ENCODE measurements around the gene ARHGAP11A.
A peak's percentile ranks its signal among the peaks of the same experiment; 100 is the strongest.
"Not testable (repeated sequence)": the region's sequence is repeated elsewhere in the genome, so short reads cannot be mapped to it uniquely, and the experiment has no call there.

Gene ARHGAP11A, protein sequence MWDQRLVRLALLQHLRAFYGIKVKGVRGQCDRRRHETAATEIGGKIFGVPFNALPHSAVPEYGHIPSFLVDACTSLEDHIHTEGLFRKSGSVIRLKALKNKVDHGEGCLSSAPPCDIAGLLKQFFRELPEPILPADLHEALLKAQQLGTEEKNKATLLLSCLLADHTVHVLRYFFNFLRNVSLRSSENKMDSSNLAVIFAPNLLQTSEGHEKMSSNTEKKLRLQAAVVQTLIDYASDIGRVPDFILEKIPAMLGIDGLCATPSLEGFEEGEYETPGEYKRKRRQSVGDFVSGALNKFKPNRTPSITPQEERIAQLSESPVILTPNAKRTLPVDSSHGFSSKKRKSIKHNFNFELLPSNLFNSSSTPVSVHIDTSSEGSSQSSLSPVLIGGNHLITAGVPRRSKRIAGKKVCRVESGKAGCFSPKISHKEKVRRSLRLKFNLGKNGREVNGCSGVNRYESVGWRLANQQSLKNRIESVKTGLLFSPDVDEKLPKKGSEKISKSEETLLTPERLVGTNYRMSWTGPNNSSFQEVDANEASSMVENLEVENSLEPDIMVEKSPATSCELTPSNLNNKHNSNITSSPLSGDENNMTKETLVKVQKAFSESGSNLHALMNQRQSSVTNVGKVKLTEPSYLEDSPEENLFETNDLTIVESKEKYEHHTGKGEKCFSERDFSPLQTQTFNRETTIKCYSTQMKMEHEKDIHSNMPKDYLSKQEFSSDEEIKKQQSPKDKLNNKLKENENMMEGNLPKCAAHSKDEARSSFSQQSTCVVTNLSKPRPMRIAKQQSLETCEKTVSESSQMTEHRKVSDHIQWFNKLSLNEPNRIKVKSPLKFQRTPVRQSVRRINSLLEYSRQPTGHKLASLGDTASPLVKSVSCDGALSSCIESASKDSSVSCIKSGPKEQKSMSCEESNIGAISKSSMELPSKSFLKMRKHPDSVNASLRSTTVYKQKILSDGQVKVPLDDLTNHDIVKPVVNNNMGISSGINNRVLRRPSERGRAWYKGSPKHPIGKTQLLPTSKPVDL

DNA sequence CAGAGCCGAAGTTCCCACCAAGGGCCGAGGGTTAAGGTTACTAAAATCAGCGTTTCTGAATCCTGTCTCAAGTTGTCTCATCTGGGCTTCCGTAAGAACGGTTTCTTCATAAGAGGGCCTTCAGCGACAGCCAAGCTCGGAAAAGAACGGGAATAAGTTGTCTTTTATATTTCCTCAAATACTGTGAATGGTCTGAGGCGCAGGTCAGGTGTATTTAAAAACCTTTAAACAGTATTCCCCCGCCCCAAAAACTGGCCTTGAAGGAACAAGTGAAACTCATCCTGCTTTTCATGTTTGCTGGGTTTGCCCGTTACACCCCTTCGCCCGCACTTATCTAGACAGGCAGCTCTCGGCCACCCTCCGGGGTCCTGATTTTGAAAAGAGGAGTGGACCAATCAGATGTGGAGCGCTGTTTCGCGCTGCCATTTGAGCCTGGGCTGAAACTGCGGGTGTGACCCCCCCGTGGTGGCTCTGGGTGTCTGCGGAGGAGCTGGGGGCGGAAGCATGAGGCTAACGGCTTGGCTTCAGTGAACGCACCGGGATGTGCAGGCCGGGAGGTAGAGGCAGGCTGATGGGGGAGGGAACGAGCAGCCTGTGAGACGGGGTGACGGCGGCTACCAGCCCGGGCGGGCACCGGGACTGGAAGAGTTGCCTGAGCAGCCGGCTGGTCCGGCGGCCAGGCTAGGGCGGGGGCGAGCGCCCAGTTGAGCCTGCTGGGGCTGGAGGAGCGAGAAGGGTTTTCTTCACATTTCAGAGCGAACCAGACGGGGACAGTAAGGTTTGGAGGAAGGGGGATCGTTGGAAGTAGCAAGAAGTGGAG, at the start of gene ARHGAP11A:
ARHGAP11A (plus strand) TSS at position 454 of the 820 bp plus-strand sequence. CDS start 708 bp downstream, outside the sequence.
- peak; percentile 64 to 81 for DNase-seq (ENCODE audit: low read depth in 2 of 2)

DNA sequence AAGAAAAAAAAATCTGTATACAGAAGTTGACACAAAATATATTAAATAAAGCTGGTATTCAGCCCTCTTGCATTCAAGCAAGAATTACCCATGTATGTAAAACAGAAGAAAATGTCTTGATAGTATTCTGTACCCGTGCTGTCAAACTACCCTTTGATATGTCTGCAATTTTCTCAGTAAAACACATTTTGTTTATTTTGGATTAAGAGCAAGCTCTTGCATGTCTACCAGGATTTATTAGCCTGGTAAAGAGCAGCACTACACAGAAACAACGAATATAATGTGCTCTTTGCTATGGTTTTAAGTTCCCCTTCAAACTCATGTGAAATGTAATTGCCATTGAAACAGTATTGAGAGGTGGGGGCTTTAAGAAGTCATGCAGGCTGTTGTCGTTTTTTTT, 46.3 kb upstream of the ARHGAP11A start:
- DNase-seq (ENCODE audit: low read depth in 2 of 2) = not testable (repeated sequence)

DNA sequence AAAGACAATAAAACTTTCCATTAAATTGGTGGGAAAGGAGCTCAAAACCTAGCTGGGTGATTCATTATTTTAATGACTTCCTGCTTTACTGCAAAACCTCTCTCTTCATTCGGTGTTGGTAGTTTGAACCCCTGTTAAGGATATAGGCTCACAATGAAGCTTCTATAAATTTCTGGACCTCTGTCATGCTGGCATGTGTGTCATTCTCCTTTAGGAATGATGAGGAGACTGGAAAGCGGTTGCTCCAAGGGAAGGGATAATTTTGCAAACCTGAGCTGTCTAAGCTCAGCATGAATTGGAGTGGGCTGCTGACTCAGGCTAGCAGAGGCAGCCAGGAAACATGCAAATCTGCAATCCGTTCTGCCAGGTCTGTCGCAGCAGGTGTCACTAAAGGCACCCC, 36.8 kb upstream of the ARHGAP11A start:
- not testable (repeated sequence) for DNase-seq (ENCODE audit: low read depth in 2 of 2)

DNA sequence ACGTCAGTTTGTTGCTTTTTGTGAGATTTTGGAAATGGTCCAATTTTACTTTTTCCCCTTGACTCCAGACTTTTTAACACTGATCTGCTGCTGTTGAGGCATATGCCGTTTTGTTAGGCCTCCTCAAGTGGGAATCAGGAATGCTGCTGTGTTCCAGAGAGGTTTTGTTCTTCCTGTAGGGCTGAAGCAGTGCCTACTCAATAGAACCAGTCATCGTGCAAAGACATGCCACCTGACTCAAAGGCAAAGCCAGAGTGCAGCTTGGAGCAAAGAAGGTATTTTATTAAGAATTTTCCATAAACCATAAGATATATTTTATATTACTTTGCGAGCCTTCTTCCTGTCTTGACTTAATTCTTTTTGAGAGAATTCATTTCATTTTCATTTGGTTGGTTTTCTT, 29.5 kb upstream of the ARHGAP11A start:
- DNase-seq (ENCODE audit: low read depth in 2 of 2) = not testable (repeated sequence)

DNA sequence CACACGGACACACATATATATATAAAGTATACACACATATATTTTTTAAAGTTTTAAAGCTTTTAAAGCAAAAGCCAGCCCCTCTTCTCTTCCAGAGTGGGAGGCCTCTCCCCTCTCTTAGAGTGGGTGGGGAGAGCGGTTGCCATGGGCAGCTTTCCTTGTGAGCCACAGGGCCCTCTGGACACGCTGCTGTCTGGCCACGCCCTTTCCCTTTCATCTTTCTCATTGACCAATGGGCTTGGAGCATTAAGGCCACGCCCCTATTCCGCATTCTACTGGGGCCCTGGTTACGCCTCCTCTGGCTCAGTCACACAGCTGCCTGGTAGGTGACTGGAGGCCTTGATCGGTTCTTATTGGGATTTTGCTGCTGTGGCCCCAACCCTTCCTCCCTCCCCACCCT, 22.2 kb upstream of the ARHGAP11A start, which contains the start of gene GOLGA8N:
GOLGA8N (plus strand) TSS at position 306 of the 400 bp plus-strand sequence.
- DNase-seq (ENCODE audit: low read depth in 2 of 2) = not testable (repeated sequence)

DNA sequence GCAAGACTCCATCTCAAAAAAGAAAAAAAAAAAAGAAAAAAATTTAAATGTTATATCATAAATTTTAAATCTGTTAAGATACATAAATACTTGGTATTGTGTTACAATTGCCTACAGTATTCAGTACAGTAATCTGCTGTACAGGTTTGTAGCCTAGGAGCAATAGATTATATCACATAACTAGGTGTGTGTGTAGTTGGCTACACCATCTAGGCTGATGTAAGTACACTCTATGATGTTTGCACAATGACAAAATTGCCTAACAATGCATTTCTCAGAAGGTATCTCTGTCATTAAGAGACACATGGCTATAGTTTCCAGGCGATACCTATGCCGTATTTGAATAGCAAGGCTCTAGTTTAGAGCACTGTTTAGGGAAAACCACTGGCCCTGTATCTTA, 5.8 kb upstream of the ARHGAP11A start:
- not testable (repeated sequence) for DNase-seq (ENCODE audit: low read depth in 2 of 2)

DNA sequence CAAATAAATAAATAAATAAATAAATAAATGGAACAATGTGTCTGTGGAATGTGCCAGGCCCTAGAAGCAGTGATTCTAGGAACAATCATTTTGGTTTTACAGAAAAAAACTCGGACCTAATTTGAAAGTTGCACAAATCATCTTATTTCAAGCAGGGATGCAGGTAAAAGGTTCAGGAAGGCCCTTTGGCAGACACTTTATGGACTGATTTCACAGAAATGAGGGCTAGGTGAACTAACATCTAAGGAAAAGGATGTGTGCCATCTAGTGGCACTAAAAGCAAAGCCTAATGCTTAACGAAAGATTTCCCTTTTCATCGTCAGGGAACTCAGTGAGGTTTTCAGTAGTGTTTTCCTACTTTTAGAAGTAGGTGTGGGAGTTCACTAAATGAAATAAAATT, 4.6 kb upstream of the ARHGAP11A start:
- DNase-seq (ENCODE audit: low read depth in 2 of 2) = not testable (repeated sequence)

DNA sequence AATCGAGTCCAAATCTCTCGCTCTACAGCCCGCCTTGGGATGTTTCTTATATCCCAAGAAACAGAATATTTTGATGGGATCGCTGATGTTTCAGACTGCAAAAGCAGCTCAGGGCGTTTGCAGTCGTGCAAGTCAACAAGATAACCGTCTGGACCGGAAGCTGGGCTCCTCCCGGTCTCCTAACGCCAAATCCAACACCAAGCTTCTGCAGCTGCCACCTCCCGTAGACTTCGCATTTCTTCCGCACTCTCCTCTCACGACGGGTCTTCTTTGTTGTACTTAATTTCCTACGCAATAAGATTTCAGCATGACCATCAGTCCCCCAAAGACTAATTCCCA, 623 bp upstream of the ARHGAP11A start:
- DNase-seq (ENCODE audit: low read depth in 2 of 2) = not testable (repeated sequence)

DNA sequence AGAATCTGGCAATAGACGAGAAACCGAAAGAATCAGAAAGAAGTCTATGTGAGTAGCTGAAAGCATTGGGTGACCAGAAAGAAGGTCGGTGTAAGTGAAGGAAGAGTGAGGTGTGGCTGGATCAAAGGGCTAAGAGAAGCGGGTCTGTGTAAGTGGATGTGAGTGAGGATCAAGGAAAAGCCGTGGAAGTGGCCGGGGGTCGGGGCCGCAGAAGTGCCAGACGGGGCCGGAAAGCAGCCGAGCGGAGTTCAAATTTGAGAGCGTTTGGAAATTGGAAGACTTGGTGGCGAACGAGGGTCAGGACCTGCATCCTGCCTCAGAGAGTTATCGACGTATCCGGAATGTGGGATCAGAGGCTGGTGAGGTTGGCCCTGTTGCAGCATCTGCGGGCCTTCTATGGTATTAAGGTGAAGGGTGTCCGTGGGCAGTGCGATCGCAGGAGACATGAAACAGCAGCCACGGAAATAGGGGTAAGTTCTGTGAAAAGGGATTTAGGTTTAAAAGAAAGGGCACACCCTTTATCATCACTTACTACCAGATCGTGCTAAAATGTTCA, 645 bp downstream of the ARHGAP11A start:
- DNase-seq (ENCODE audit: low read depth in 2 of 2) = not testable (repeated sequence)

DNA sequence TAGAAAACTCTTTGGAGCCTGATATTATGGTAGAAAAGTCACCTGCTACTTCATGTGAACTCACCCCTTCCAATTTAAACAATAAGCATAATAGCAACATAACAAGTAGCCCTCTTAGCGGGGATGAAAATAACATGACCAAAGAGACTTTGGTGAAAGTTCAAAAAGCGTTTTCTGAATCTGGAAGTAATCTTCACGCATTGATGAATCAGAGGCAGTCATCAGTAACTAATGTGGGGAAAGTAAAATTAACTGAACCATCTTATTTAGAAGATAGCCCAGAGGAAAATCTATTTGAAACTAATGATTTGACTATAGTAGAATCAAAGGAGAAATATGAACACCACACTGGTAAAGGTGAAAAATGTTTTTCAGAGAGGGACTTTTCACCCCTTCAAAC, 21.1 kb downstream of the ARHGAP11A start:
- no peak for DNase-seq (ENCODE audit: low read depth in 2 of 2)

DNA sequence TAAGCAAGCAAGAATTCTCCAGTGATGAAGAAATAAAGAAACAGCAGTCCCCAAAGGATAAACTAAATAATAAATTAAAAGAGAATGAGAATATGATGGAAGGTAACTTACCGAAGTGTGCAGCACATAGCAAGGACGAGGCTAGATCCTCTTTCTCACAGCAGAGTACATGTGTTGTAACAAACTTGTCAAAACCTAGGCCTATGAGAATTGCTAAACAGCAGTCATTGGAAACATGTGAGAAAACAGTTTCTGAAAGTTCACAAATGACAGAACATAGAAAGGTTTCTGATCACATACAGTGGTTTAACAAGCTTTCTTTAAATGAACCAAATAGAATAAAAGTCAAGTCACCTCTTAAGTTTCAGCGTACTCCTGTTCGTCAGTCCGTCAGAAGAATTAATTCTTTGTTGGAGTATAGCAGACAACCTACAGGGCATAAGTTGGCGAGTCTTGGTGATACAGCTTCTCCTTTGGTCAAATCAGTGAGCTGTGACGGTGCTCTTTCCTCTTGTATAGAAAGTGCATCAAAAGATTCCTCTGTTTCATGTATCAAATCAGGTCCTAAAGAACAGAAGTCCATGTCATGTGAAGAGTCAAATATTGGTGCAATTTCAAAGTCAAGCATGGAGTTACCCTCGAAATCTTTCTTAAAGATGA, 21.7 kb downstream of the ARHGAP11A start:
- DNase-seq (ENCODE audit: low read depth in 2 of 2) = no peak

DNA sequence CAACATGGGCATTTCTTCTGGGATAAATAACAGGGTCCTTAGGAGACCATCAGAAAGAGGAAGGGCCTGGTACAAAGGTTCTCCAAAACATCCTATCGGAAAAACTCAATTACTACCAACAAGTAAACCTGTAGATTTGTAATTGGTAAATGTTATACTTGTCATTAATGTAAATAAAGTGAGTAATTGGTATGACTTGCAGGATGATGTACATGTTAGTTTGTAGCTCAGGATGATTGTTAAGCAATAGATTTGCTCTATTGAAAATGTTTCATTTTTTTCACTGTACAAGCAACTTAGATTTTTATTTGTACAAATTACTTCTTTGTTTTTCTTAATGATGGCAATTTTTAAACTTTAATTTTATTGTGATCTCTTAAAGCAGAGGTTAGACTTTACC, 22.4 kb downstream of the ARHGAP11A start:
- no peak for DNase-seq (ENCODE audit: low read depth in 2 of 2)

DNA sequence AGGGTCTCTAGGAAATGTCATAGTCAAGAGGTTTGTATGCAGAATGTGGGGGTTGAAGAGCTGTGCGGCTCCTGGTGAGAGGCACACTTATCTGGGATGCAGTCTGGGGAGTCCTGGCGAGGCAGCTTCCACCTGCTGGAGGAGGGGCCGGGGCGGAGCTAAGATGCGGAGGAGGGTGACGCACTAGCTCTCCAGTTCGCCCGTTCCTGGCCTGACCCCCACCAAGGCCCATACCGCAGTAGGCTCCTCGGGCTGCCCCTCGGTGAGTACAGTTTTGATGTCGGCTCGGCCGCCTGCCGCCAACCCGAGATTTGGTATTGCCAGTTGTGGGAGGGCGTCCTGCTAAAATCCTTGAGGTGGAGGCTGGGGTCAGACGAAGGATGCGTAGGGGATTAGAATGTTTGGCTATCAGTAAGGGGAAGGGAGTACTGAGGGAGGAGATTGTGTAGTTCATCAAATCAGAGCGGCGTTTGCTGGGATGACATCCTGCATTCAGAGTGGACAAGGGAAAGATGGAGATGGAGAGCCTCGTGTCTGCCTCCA, 26.3 kb downstream of the ARHGAP11A start, which contains the start of gene SCG5:
SCG5 (plus strand) TSS at position 194 of the 543 bp plus-strand sequence. CDS start 1,883 bp downstream, outside the sequence.
- no peak for DNase-seq (ENCODE audit: low read depth in 2 of 2)

DNA sequence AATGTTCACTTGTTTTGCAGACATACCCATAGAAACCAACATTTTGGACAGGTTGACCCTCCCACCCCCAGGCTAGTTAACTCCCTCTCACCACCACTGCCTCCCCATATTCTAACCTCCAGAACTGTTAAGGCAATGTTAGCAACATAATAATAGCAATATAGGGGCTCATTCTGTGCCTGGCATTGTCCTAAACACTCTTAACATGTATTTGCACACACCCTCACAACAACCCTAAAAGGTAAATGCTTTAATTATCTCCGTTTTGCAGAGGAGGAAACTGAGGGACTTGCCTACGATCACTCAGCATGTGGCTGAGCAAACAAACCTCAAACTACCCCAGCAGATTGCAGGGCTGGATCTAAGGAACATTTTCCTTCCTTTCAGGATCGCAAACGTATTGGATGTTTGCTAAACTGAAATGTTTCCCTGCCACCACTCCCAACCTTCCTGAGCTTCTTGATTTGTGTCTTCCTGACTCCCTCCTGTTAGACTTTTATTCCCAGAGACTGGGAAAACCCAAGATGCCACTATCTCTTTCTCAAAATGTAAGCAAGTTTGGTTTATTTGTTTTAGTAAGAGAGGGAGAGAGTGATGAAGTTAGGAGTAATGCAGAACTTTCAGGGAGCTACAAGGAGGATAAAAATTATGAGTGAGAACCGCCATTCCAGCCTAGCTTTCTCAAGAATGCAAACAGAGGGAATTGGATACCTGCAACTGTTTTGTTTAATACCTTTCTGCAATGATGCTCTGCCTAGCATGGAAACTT, 27.5 kb downstream of the ARHGAP11A start:
- no peak for DNase-seq (ENCODE audit: low read depth in 2 of 2)

DNA sequence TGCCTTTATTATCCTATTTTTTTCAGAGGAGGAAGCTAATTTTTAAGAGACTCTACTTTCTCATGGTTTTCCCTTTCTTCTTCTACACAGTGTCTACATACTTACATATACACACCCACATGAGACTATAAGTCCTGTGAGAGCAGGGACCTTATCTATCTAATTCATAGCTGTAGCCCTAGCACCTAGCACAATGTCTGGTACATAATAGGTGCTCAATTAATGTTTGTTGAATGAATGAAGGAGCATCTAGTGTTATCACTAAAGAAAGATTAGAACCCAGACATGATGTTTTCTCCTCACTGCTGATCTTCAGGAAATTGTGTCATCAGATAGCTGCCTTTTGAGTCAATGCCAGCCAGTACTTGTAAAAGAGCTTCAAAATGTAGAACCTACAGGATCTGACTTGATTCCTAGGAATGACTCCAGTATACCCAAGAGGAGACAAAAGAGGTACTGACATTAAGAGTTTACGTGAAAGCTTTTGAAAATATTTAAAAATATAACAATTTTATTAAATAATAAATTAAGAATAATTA, 28.7 kb downstream of the ARHGAP11A start:
- DNase-seq (ENCODE audit: low read depth in 2 of 2) = no peak

DNA sequence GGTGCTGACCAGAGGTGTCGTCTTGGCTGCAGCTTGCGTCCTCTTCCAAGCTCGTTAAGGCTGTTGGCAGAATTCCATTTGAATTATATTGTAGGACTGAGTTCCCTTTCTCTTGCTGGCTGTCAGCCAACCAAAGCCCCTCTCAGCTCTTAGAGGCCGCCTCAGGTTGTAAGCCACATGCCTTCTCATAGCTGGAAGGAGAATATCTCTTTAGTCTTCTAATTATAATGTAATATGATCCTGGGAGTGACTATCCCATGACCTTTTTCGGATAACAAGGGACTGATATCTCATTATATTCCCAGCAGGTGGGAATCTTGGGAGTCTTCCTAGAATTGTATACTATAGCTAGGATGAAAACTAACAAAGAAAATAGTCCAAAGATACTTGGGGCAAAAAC, 31.0 kb downstream of the ARHGAP11A start:
- DNase-seq (ENCODE audit: low read depth in 2 of 2) = no peak

DNA sequence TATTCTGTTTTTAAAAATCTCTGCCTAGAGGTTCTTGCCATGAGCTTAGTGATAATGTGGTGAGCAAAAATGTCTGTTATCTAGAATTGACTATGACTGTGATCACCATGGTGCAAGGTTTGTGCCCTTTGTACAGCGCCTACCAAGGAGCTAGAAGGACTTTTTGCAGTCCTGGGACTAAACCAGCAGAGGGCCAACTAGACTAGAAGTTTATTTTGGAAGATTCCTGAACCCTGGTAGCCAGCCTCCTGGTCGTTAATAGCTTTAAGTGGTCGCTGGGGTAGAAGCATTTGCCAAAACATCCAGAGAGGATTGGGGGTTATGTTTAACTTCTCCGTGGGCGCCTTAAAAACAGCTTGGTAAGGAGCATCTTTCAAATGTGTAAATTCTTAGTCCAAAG, 34.0 kb downstream of the ARHGAP11A start:
- no peak for DNase-seq (ENCODE audit: low read depth in 2 of 2)

DNA sequence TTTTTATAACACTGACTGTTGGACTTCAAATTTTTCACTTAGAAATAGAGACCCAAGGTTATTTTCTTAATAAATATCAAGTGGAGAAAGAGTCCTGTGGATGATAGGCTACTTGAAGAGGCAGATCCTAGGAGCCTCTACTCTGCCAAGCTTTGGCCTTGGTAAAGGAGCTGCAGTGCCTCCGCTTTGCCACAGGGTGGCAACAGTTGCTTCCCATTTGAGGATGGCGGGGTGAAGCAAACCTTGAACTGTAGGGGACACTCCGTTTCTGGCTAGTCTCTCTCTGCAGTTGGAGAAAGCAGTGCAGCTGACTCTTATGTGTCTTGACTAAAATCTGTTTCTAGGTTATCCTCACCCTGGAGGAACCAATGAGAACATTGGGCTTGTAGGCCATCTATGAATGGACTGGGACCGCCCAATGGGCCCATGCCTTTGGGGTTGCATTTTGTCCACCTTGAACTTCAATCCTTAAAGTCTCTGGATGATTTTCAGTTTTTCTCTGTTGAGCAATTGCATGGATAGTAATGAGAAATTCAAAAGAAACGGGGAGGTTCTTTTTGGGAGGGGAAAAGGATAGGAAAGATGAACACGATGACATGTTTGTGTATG, 36.0 kb downstream of the ARHGAP11A start:
- peak; percentile 21 to 35 for DNase-seq (ENCODE audit: low read depth in 2 of 2)

DNA sequence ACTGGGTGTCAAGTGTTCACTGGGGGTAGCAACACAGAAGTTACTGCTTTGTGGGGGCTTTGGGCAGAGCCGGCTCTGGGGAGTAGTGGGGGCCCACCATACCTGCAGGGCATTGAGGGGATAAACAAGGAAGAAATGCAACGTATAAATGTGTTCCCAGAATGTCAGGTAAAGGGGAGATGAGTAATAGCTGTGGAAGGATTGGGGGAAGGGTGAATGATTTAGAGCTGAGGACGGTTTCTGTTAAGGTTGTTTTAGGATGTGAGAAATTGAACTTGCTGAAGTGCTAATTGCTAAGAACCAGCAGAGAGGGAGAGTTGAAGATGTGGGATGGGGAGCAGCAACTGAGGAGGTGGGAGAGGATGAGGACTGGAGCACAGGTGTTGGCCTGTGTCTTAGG, 36.9 kb downstream of the ARHGAP11A start:
- no peak for DNase-seq (ENCODE audit: low read depth in 2 of 2)

Measured in stimulated activated CD4-positive, alpha-beta T cell treated with anti-CD3 and anti-CD28 coated beads, Interleukin-12 subunit alpha, Interleukin-12 subunit beta, amount 100 ng/mL, for 24 hours (primary cell).